ENCODE results near the gene CLHC1. TPM values are rescaled to one million over a fixed set of nuclear protein-coding genes. Genes with fewer than 3 reads are reported as not detected.

The CLHC1 gene
- total RNA-seq, 1 experiment from 2014 or later = 11.1 TPM

DNA sequence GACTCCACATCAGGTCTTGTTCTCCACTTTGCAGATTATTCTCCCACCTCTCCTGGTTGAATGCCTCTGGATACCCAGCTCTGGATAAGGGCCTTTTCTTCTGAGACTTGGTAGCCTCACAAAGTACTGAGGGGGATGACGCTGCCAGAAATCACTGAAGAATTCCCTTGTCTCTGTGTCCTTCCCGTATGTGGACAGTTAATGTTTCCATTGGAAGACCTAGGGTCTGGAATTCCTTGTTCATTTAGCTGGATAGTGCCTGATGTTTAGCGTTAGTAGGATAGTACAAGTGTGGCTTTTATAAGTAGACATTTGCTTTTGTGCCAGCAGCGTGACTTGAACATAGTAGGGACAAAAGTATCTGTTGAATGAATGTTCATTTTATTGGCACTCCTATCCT is 76.9 kb downstream of the CLHC1 start:
- CTCF ChIA-PET = no interaction called here
- Histone ChIP-seq H3K9me2 (ENCODE audit: insufficient read depth) (no peaks in the 10 kb centered on the region), H3K27me3 (ENCODE audit: insufficient read depth, low read length) (no peaks in the 10 kb centered on the region), H3K79me2 (ENCODE audit: insufficient read depth, low read length) (no peaks in the 10 kb centered on the region), H3K4me3 (replicated peaks in 1 of 2; ENCODE audit: low read depth in 1 of 2, low read length in 2 of 2) (no peak overlapping the region), H3K9ac (ENCODE audit: low read length) (no peak overlapping the region), H3K36me3 (ENCODE audit: control insufficient read depth in 1 of 2, insufficient read depth in 2 of 2, low read length in 2 of 2) (no peaks in the 10 kb centered on the region), H3K27ac (ENCODE audit: low read depth, low read length) (no peak overlapping the region), H2AFZ (ENCODE audit: low read depth, low read length, poor library complexity, severe bottlenecking) (no peak overlapping the region), H3K9me3 (ENCODE audit: control insufficient read depth in 1 of 2, insufficient read depth in 1 of 2, low read depth in 1 of 2, low read length in 2 of 2) (no peaks in the 10 kb centered on the region), H3K4me1 (ENCODE audit: control insufficient read depth in 1 of 2, insufficient read depth in 2 of 2, low read length in 2 of 2) (peaks cover 0 to 6% of the 10 kb centered on the region in 2 experiments; a peak in 1 of 4 replicates), H4K20me1 (ENCODE audit: insufficient read depth) (no peaks in the 10 kb centered on the region), H3K4me2 (ENCODE audit: low read length) (no peak overlapping the region)
- BruUV-seq (replicated peaks) = no TSS peak
- no peak for TF ChIP-seq CEBPB (IDR thresholded peaks at IDR 0.05; ENCODE audit: low read depth)
- no peak for TF ChIP-seq ZNF274 (IDR thresholded peaks at IDR 0.05; ENCODE audit: low read depth, low read length)
- no peak for TF ChIP-seq ZFX (IDR thresholded peaks at IDR 0.05)
- TF ChIP-seq, protein P1, sequence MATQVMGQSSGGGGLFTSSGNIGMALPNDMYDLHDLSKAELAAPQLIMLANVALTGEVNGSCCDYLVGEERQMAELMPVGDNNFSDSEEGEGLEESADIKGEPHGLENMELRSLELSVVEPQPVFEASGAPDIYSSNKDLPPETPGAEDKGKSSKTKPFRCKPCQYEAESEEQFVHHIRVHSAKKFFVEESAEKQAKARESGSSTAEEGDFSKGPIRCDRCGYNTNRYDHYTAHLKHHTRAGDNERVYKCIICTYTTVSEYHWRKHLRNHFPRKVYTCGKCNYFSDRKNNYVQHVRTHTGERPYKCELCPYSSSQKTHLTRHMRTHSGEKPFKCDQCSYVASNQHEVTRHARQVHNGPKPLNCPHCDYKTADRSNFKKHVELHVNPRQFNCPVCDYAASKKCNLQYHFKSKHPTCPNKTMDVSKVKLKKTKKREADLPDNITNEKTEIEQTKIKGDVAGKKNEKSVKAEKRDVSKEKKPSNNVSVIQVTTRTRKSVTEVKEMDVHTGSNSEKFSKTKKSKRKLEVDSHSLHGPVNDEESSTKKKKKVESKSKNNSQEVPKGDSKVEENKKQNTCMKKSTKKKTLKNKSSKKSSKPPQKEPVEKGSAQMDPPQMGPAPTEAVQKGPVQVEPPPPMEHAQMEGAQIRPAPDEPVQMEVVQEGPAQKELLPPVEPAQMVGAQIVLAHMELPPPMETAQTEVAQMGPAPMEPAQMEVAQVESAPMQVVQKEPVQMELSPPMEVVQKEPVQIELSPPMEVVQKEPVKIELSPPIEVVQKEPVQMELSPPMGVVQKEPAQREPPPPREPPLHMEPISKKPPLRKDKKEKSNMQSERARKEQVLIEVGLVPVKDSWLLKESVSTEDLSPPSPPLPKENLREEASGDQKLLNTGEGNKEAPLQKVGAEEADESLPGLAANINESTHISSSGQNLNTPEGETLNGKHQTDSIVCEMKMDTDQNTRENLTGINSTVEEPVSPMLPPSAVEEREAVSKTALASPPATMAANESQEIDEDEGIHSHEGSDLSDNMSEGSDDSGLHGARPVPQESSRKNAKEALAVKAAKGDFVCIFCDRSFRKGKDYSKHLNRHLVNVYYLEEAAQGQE (IDR thresholded peaks at IDR 0.05; ENCODE audit: low read depth) = no peak
- TF ChIP-seq CBX3 (IDR thresholded peaks at IDR 0.05; ENCODE audit: low read depth) = no peak
- TF ChIP-seq, protein P2, sequence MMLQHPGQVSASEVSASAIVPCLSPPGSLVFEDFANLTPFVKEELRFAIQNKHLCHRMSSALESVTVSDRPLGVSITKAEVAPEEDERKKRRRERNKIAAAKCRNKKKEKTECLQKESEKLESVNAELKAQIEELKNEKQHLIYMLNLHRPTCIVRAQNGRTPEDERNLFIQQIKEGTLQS (IDR thresholded peaks at IDR 0.05) = no peak
- no peak for TF ChIP-seq YY1 (IDR thresholded peaks at IDR 0.05; ENCODE audit: extremely low read depth, insufficient replicate concordance, low read depth, low read length)
- TF ChIP-seq RAD21 (IDR thresholded peaks at IDR 0.05; ENCODE audit: low read depth) = no peak
- no peak for TF ChIP-seq EGR1 (IDR thresholded peaks at IDR 0.05; ENCODE audit: low read depth)
- TF ChIP-seq SRF (IDR thresholded peaks at IDR 0.05; ENCODE audit: low read depth) = no peak
- no peak for TF ChIP-seq FOSL1 (IDR thresholded peaks at IDR 0.05; ENCODE audit: low read depth)
- TF ChIP-seq, protein P3, sequence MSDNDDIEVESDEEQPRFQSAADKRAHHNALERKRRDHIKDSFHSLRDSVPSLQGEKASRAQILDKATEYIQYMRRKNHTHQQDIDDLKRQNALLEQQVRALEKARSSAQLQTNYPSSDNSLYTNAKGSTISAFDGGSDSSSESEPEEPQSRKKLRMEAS (IDR thresholded peaks at IDR 0.05) = no peak
- no peak for TF ChIP-seq JUND (IDR thresholded peaks at IDR 0.05)
- TF ChIP-seq, protein P4, sequence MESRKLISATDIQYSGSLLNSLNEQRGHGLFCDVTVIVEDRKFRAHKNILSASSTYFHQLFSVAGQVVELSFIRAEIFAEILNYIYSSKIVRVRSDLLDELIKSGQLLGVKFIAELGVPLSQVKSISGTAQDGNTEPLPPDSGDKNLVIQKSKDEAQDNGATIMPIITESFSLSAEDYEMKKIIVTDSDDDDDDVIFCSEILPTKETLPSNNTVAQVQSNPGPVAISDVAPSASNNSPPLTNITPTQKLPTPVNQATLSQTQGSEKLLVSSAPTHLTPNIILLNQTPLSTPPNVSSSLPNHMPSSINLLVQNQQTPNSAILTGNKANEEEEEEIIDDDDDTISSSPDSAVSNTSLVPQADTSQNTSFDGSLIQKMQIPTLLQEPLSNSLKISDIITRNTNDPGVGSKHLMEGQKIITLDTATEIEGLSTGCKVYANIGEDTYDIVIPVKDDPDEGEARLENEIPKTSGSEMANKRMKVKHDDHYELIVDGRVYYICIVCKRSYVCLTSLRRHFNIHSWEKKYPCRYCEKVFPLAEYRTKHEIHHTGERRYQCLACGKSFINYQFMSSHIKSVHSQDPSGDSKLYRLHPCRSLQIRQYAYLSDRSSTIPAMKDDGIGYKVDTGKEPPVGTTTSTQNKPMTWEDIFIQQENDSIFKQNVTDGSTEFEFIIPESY (IDR thresholded peaks at IDR 0.05; ENCODE audit: extremely low read depth, insufficient replicate concordance, low read length) = no peak
- no peak for TF ChIP-seq EZH2 (IDR thresholded peaks at IDR 0.05)
- no peak for TF ChIP-seq EZH2phosphoT487 (IDR thresholded peaks at IDR 0.05; ENCODE audit: borderline replicate concordance)
- POLR2A ChIA-PET = interaction anchor here (2.1 kb wide), 1 partner anchor 105 kb away, joined by 6 read pairs; the partner anchor contains the start of gene RTN4
- intact Hi-C loops (cut with micrococcal nuclease) = no loop called here
- DNase-seq (ENCODE audit: low read depth, low spot score) (no peak), ATAC-seq (no peak)
- RAD21 ChIA-PET (ENCODE audit: low non-redundant PET in 1 of 2, low total read pairs in 2 of 2, uncharacterized antibody in 2 of 2, unreplicated experiment in 2 of 2) = interaction anchor here in 1 of 2 experiments (0.5 kb wide), 1 partner anchor 39 kb away, joined by 3 read pairs; no protein-coding TSS in a partner anchor

All from HCT116 (cell line).